Activated naive CD4-positive, alpha-beta T cell treated with anti-CD3 and anti-CD28 coated beads for 36 hours (primary cell): ENCODE measurements around the gene SLC2A4RG. TPM values are rescaled to one million over a fixed set of nuclear protein-coding genes. Genes with fewer than 3 reads are reported as not detected.

ENCODE experiments used
- CTCF ChIA-PET: fragments of 350-600 bp; sonication (Branson Sonifier 250); formaldehyde crosslinking; loops from one replicate; lab custom pipeline; 2021; ENCODE audit warnings: antibody characterized with exemption; lab: Charles Lee
- DNase-seq: peaks from one replicate; pipeline ENCODE4 v3.0.0-alpha.2; 2020
- H3K27ac Mint-ChIP-seq: one replicate; pipeline ENCODE4 v1.8.0; 2021; ENCODE audit warnings: mild to moderate bottlenecking, mixed read lengths
- H3K27me3 Mint-ChIP-seq: one replicate; pipeline ENCODE4 v1.8.0; 2021; ENCODE audit warnings: low read depth, mixed read lengths
- H3K36me3 Mint-ChIP-seq: one replicate; pipeline ENCODE4 v1.8.0; 2021; ENCODE audit warnings: low read depth, mixed read lengths
- H3K4me1 Mint-ChIP-seq: one replicate; pipeline ENCODE4 v1.8.0; 2021; ENCODE audit warnings: low read depth, mixed read lengths
- H3K4me3 Mint-ChIP-seq: one replicate; pipeline ENCODE4 v1.8.0; 2021; ENCODE audit warnings: mild to moderate bottlenecking, moderate library complexity, mixed read lengths
- H3K9me3 Mint-ChIP-seq: one replicate; pipeline ENCODE4 v1.8.0; 2021; ENCODE audit warnings: mixed read lengths
- intact Hi-C: fragments of 100-400 bp; cut with micrococcal nuclease; formaldehyde crosslinking; loops from one replicate; pipeline ENCODE4 v1.15.1; 2023
- total RNA-seq, 2 experiments: library from RNA; stranded (reverse); gene quantifications; one replicate each; pipeline ENCODE4 v1.2.3, GENCODE V29; 2021

SLC2A4RG gene
- total RNA-seq, 2 experiments from 2014 or later = 22.4 to 24.8 TPM

DNA sequence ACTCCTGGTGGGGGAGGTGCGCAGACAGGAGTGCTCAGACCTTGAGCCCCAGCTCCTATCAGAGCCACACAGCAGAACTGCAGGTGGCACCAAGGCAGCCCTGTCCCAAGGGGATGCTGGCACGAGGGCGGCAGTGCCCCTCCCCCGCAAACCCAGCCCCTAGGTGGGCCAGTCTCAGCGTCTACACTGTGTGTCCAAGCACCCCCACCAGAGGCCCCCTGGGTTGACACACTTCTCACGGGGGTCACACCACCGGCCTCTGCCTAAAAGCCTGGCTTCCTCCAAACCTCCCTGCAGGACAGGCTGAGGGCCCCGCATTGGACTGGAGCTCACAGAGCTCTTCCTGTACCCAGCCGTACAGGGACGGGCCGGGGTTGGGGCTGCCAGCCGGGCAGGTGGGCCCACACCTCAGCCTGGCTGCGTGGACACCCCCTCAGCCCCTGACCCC, 8.1 kb downstream of the SLC2A4RG start:
- no peak for DNase-seq
- H3K36me3 Mint-ChIP-seq = no peaks in the 10 kb centered on the region
- intact Hi-C loops = no loop called here
- H3K4me1 Mint-ChIP-seq = peaks cover 16% of the 10 kb centered on the region
- H3K4me3 Mint-ChIP-seq = no peak overlapping the region
- no peaks in the 10 kb centered on the region for H3K27me3 Mint-ChIP-seq
- no peaks in the 10 kb centered on the region for H3K9me3 Mint-ChIP-seq
- CTCF ChIA-PET = no interaction called here
- H3K27ac Mint-ChIP-seq = no peak overlapping the region

DNA sequence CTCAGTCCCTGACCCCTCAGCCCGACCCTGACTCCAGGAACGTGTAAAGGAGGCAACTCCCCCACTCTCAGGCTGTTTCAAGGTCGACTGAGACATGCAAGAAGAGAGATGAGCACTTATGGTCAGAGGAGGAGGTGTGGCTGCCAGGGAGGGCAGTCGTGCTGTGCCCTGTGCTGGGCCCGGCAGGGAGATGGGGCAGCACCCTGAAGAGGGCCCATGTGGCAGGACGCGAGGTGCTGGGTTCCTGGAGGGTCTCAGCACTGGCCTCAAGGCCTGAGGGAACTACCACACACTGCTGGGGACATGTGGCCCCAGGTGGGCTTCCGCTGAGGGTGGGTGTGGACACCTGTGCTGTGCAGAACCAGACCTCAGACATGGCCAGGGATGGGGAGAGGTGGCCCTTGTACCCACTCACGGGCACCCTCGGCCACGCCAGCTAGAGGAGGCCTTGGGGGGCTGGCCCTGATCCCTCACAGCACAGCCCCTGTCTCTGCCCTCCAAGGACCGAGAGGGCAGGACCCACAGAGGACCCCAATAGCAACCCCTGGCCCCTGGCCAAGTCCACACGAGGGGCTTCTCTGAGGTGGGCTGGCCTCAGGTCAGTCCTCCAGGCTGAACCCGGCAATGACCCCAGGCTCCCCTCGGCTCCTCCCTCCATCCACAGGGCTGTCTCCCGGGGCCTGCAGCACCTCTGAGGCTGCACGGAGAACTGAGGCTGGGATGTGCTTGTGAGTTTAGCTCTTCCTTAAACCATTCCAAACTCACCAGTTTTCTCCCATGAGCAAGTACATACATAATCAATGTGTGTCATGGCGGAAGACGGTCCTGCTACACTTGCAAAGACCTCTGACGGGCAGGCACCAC, 8.7 kb downstream of the SLC2A4RG start:
- intact Hi-C loops = no loop called here
- H3K9me3 Mint-ChIP-seq = no peaks in the 10 kb centered on the region
- CTCF ChIA-PET = no interaction called here
- H3K4me3 Mint-ChIP-seq = no peak overlapping the region
- no peaks in the 10 kb centered on the region for H3K36me3 Mint-ChIP-seq
- H3K27me3 Mint-ChIP-seq = no peaks in the 10 kb centered on the region
- peaks cover 16% of the 10 kb centered on the region for H3K4me1 Mint-ChIP-seq
- DNase-seq = no peak
- no peak overlapping the region for H3K27ac Mint-ChIP-seq

DNA sequence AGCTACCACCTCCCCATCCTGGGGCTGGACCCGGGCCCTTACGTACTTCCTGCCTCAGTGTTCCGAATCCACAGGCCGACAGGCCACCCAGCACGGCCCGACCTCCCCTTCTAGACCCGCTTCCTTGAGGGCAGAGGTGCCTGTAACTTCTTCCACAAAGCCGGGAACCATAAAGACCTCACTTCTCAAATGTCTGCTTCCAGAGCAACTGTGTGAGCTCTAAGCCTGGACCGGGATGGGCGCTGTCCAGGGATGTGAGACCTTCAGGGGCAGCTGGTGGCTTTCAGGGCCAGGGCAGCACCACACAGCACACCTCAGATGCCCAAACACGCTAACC, 9.3 kb downstream of the SLC2A4RG start:
- DNase-seq = no peak
- H3K36me3 Mint-ChIP-seq = no peaks in the 10 kb centered on the region
- H3K9me3 Mint-ChIP-seq = no peaks in the 10 kb centered on the region
- CTCF ChIA-PET = no interaction called here
- intact Hi-C loops = no loop called here
- no peaks in the 10 kb centered on the region for H3K27me3 Mint-ChIP-seq
- H3K4me1 Mint-ChIP-seq = peaks cover 16% of the 10 kb centered on the region
- H3K27ac Mint-ChIP-seq = no peak overlapping the region
- H3K4me3 Mint-ChIP-seq = no peak overlapping the region

GRCh38 chr20:63749597-63750508, 10.3 kb downstream of the SLC2A4RG start:
- intact Hi-C loops = no loop called here
- Mint-ChIP-seq H3K4me1 (peaks cover 16% of the 10 kb centered on the region), H3K36me3 (no peaks in the 10 kb centered on the region), H3K27me3 (no peaks in the 10 kb centered on the region), H3K4me3 (no peak overlapping the region), H3K9me3 (no peaks in the 10 kb centered on the region), H3K27ac (no peak overlapping the region)
- DNase-seq = no peak
- CTCF ChIA-PET = interaction anchor here (0.6 to 1.2 kb wide), 3 partner anchors 9 to 138 kb away, joined by 3 read pairs; no protein-coding TSS in a partner anchor

DNA sequence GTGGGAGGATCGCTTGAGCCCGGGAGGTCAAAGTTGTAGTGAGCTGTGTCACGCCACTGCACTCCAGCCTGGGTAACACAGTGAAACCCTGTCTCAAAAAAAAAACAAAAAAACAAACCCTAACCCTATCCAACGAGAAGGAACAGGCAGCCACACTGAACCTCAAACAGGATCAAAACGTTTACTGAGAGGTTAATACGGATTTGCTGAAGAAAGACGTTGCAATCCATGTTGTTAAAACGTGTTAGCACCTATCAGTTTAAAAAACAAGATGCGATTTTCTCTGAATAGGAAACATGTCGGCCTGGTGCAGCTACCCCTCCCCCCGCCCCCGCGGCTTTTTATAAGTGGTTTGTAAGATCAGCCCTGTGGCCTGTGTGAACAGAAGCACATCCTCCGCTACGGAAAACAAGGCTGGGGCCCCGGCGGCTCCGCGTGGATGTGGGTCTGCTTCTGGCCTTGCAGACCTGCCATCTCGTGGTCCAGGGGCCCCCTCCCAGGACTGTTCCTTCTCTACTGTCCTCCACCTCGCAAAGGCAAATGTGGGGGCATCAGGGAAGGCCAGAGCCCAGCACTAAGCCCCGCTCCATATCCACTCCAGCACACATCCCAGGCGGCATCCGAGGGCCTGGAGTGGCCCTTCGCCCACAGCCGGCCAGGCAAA, 11.4 kb downstream of the SLC2A4RG start:
- Mint-ChIP-seq H3K27ac (peak overlapping the region; percentile 69), H3K4me3 (peak overlapping the region; percentile 52), H3K4me1 (peaks cover 16% of the 10 kb centered on the region), H3K27me3 (no peaks in the 10 kb centered on the region), H3K36me3 (no peaks in the 10 kb centered on the region), H3K9me3 (no peaks in the 10 kb centered on the region)
- intact Hi-C loops = no loop called here
- DNase-seq = peak; percentile 72
- CTCF ChIA-PET = interaction anchor here (0.9 to 1.2 kb wide), 2 partner anchors 10 to 35 kb away, joined by 3 read pairs; no protein-coding TSS in a partner anchor

GRCh38 chr20:63751471-63752271, 12.1 kb downstream of the SLC2A4RG start:
- DNase-seq = no peak
- intact Hi-C loops = no loop called here

GRCh38 chr20:63752411-63753101, 13.0 kb downstream of the SLC2A4RG start:
- intact Hi-C loops = no loop called here
- Mint-ChIP-seq H3K36me3 (no peaks in the 10 kb centered on the region), H3K9me3 (no peaks in the 10 kb centered on the region), H3K4me1 (peaks cover 21% of the 10 kb centered on the region), H3K4me3 (no peak overlapping the region), H3K27me3 (no peaks in the 10 kb centered on the region), H3K27ac (no peak overlapping the region)
- CTCF ChIA-PET = no interaction called here
- DNase-seq = no peak

More at GRCh38 chr20:63751471-63752271, 12.1 kb downstream of the SLC2A4RG start:
- Mint-ChIP-seq H3K4me3 (peak overlapping the region; percentile 52), H3K27me3 (no peaks in the 10 kb centered on the region), H3K4me1 (peaks cover 19% of the 10 kb centered on the region), H3K9me3 (no peaks in the 10 kb centered on the region), H3K27ac (peak overlapping the region; percentile 69), H3K36me3 (no peaks in the 10 kb centered on the region)
- CTCF ChIA-PET = no interaction called here

- Mint-ChIP-seq H3K4me1 (peaks cover 21% of the 10 kb centered on the region), H3K9me3 (no peaks in the 10 kb centered on the region), H3K27ac (no peak overlapping the region), H3K36me3 (no peaks in the 10 kb centered on the region), H3K27me3 (no peaks in the 10 kb centered on the region), H3K4me3 (no peak overlapping the region)
- CTCF ChIA-PET = no interaction called here
- intact Hi-C loops = no loop called here
- DNase-seq = no peak
Measured at GRCh38 chr20:63753381-63753780, 13.8 kb downstream of the SLC2A4RG start.

- Mint-ChIP-seq H3K27me3 (no peaks in the 10 kb centered on the region), H3K36me3 (no peaks in the 10 kb centered on the region), H3K4me3 (no peak overlapping the region), H3K4me1 (peaks cover 21% of the 10 kb centered on the region), H3K9me3 (no peaks in the 10 kb centered on the region), H3K27ac (no peak overlapping the region)
- no peak for DNase-seq
- CTCF ChIA-PET = no interaction called here
- intact Hi-C loops = no loop called here
Measured at GRCh38 chr20:63754008-63754407, 14.4 kb downstream of the SLC2A4RG start.

GRCh38 chr20:63755933-63756647, 16.5 kb downstream of the SLC2A4RG start:
- peaks cover 12% of the 10 kb centered on the region for H3K4me1 Mint-ChIP-seq
- H3K27me3 Mint-ChIP-seq = no peaks in the 10 kb centered on the region
- intact Hi-C loops = no loop called here
- H3K36me3 Mint-ChIP-seq = no peaks in the 10 kb centered on the region
- DNase-seq = no peak
- CTCF ChIA-PET = no interaction called here
- no peaks in the 10 kb centered on the region for H3K9me3 Mint-ChIP-seq
- no peak overlapping the region for H3K4me3 Mint-ChIP-seq
- no peak overlapping the region for H3K27ac Mint-ChIP-seq

DNA sequence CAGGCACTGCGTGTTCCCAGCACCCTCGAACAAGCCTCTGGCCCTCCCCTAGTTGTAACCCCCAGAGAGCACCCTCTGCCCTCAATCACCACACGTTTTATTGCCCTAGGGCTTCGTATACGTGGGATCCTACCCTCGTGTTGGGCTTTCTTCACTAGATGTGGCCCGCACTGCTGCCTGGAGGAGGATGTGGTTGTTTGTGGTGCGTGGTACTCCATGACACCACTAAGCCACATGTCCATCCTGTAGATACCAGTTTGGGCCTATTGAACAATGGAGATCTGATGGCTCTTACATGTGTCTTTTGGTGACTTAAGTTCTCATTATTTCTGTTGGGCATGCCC, 17.0 kb downstream of the SLC2A4RG start:
- H3K36me3 Mint-ChIP-seq = no peaks in the 10 kb centered on the region
- no peak overlapping the region for H3K4me3 Mint-ChIP-seq
- intact Hi-C loops = no loop called here
- H3K27ac Mint-ChIP-seq = no peak overlapping the region
- H3K4me1 Mint-ChIP-seq = peaks cover 9% of the 10 kb centered on the region
- no peaks in the 10 kb centered on the region for H3K27me3 Mint-ChIP-seq
- no peaks in the 10 kb centered on the region for H3K9me3 Mint-ChIP-seq
- CTCF ChIA-PET = no interaction called here
- DNase-seq = no peak
